Left lung (tissue), 10 donors: ENCODE results near the gene SFTPA2. TPM values are rescaled to one million over a fixed set of nuclear protein-coding genes. Genes with fewer than 3 reads are reported as not detected.
A peak's percentile ranks its signal among the peaks of the same experiment; 100 is the strongest.
"Not testable (repeated sequence)": the region's sequence is repeated elsewhere in the genome, so short reads cannot be mapped to it uniquely, and the experiment has no call there.

Experiments
- ATAC-seq: fragments of 200-7000 bp; cut with Tn5 transposase; one replicate; pipeline ENCODE4 v1.9.1; 2020; ENCODE audit warnings: moderate library complexity
- DNase-seq, 4 donors: peaks; one replicate each; pipeline ENCODE4 v3.0.0-alpha.2; 2013 to 2020
- H3K27ac ChIP-seq, 2 donors: fragments of 200-600 bp; sonication (generic) in 1 of 2; one replicate each; pipeline versions ENCODE4 v1.5.0 to v1.8.0; 2020 to 2021
- H3K27me3 ChIP-seq, 2 donors: fragments of 200-600 bp; sonication (generic) in 1 of 2; one replicate each; pipeline versions ENCODE4 v1.5.0 to v1.8.0; 2020 to 2021
- H3K36me3 ChIP-seq, 2 donors: fragments of 200-600 bp; sonication (generic) in 1 of 2; one replicate each; pipeline versions ENCODE4 v1.5.0 to v1.8.0; 2020 to 2021
- H3K4me1 ChIP-seq, 2 donors: fragments of 200-600 bp; one replicate each; pipeline ENCODE4 v1.8.0; 2021
- H3K4me3 ChIP-seq, 2 donors: fragments of 200-600 bp; sonication (generic) in 1 of 2; one replicate each; pipeline versions ENCODE4 v1.5.0 to v1.8.0; 2020 to 2021; ENCODE audit warnings: mild to moderate bottlenecking in 1 of 2
- H3K9me3 ChIP-seq, 2 donors: fragments of 200-600 bp; sonication (generic) in 1 of 2; one replicate each; pipeline versions ENCODE4 v1.5.0 to v1.8.0; 2020 to 2021
- CTCF ChIP-seq, 2 donors: fragments of 200-600 bp; sonication (generic) in 1 of 2; IDR thresholded peaks; one replicate each; pipeline versions ENCODE4 v1.5.0 to v1.8.0; 2021; ENCODE audit warnings: antibody characterized with exemption in 2 of 2
- intact Hi-C, 2 donors: fragments of 100-400 bp; cut with DNase I; formaldehyde crosslinking; loops; one replicate each; pipeline versions ENCODE4 v1.11.2 to v1.14.2; 2022
- polyA plus RNA-seq, 6 donors: library from polyadenylated mRNA; unstranded; fragments of 120-200 nt; gene quantifications; one replicate each; pipeline ENCODE4 v1.2.1, GENCODE V29; 2013; ENCODE audit not compliant: insufficient read length in 6 of 6
- total RNA-seq, 2 donors: library from RNA; stranded (reverse); fragmentation: NEBNext Ultra II Directional; extraction: Animal tissue kit (Norgen Biotek cat#: 25700); gene quantifications; one replicate each; pipeline ENCODE4 v1.2.1, GENCODE V29; 2021
- donor health status: DM: no; HTN: yes; CAD: no.
- donor health status: DM: no; HTN: no; CAD: no.

SFTPA2 gene
- total and polyA plus RNA-seq, 8 donors, result 0.83 to 13,178 (median 7.7) TPM

- no peak for TF ChIP-seq CTCF (IDR thresholded peaks at IDR 0.05)
- intact Hi-C loops, result no loop called here
- Histone ChIP-seq H3K27ac (no peak overlapping the region), H3K36me3 (no peaks in the 10 kb centered on the region), H3K9me3 (no peaks in the 10 kb centered on the region), H3K27me3 (no peaks in the 10 kb centered on the region), H3K4me3 (no peak overlapping the region), H3K4me1 (no peaks in the 10 kb centered on the region)
- ATAC-seq, result no peak
- DNase-seq, result no peak
These were observed 1.1 kb upstream of the SFTPA2 start for GRCh38 chr10:79561257-79561656.

GRCh38 chr10:79559726-79560125, 481 bp downstream of the SFTPA2 start:
- intact Hi-C loops, result no loop called here
- H3K36me3 ChIP-seq, result no peaks in the 10 kb centered on the region
- H3K9me3 ChIP-seq, result no peaks in the 10 kb centered on the region
- peak overlapping the region; percentile 0 to 3 for H3K4me3 ChIP-seq
- H3K27me3 ChIP-seq, result no peaks in the 10 kb centered on the region
- TF ChIP-seq CTCF (IDR thresholded peaks at IDR 0.05), result no peak
- DNase-seq, result no peak
- peak overlapping the region; percentile 41 to 56 for H3K27ac ChIP-seq
- peak; percentile 4 for ATAC-seq
- H3K4me1 ChIP-seq, result no peaks in the 10 kb centered on the region

GRCh38 chr10:79556961-79557360, 3.2 kb downstream of the SFTPA2 start:
- H3K36me3 ChIP-seq, ATAC-seq, intact Hi-C loops, H3K9me3 ChIP-seq, H3K4me3 ChIP-seq, H3K27me3 ChIP-seq, DNase-seq, H3K27ac ChIP-seq, H3K4me1 ChIP-seq: not testable (repeated sequence)

GRCh38 chr10:79555354-79556309, 4.6 kb downstream of the SFTPA2 start:
- no peak overlapping the region for H3K4me3 ChIP-seq
- intact Hi-C loops, result no loop called here
- DNase-seq, result no peak
- H3K36me3 ChIP-seq, result no peaks in the 10 kb centered on the region
- no peak overlapping the region for H3K27ac ChIP-seq
- no peaks in the 10 kb centered on the region for H3K4me1 ChIP-seq
- peak; percentile 31 for ATAC-seq
- no peaks in the 10 kb centered on the region for H3K9me3 ChIP-seq
- no peaks in the 10 kb centered on the region for H3K27me3 ChIP-seq
- no peak for TF ChIP-seq CTCF (IDR thresholded peaks at IDR 0.05)

GRCh38 chr10:79552143-79552542, 8.1 kb downstream of the SFTPA2 start:
- H3K27ac ChIP-seq, result no peak overlapping the region
- intact Hi-C loops, result no loop called here
- H3K36me3 ChIP-seq, result no peaks in the 10 kb centered on the region
- no peak for DNase-seq
- no peaks in the 10 kb centered on the region for H3K27me3 ChIP-seq
- H3K4me3 ChIP-seq, result no peak overlapping the region
- no peak for ATAC-seq
- no peaks in the 10 kb centered on the region for H3K9me3 ChIP-seq
- no peak for TF ChIP-seq CTCF (IDR thresholded peaks at IDR 0.05)
- H3K4me1 ChIP-seq, result no peaks in the 10 kb centered on the region
